HG02884 (cell line): ENCODE measurements around the gene SLF2.
"Not testable (repeated sequence)": the region's sequence is repeated elsewhere in the genome, so short reads cannot be mapped to it uniquely, and the experiment has no call there.

Experiments used
- ATAC-seq: cut with Tn5 transposase; IDR thresholded peaks from one replicate; pipeline ENCODE4 v1.9.1; 2021; ENCODE audit warnings: mild to moderate bottlenecking, moderate library complexity; ENCODE audit not compliant: unreplicated experiment

Gene SLF2

GRCh38 chr10:100945754-100946153 lies 33.0 kb downstream of the SLF2 start:
- ATAC-seq: no peak

GRCh38 chr10:100948916-100949315 lies 36.2 kb downstream of the SLF2 start:
- no peak for ATAC-seq

GRCh38 chr10:100960251-100960650 lies 47.5 kb downstream of the SLF2 start:
- ATAC-seq: no peak

GRCh38 chr10:100962351-100963080 lies 49.8 kb downstream of the SLF2 start:
- ATAC-seq: no peak

GRCh38 chr10:100963826-100964225 lies 51.1 kb downstream of the SLF2 start:
- no peak for ATAC-seq

GRCh38 chr10:100965820-100966219 lies 53.1 kb downstream of the SLF2 start:
- no peak for ATAC-seq

GRCh38 chr10:100966887-100967286 lies 54.1 kb downstream of the SLF2 start:
- ATAC-seq: no peak

- ATAC-seq: no peak
Observed at GRCh38 chr10:100967332-100967731, 54.6 kb downstream of the SLF2 start.

GRCh38 chr10:100968062-100968736 lies 55.4 kb downstream of the SLF2 start:
- ATAC-seq: no peak

GRCh38 chr10:100968863-100969186 lies 56.1 kb downstream of the SLF2 start:
- no peak for ATAC-seq

- ATAC-seq: no peak
Observed at GRCh38 chr10:100969187-100970075, 56.7 kb downstream of the SLF2 start, which contains the start of gene SEMA4G. SEMA4G (plus strand) TSS chr10:100969504; CDS start chr10:100972913, 3,409 bp downstream.

GRCh38 chr10:100970076-100970913 lies 57.5 kb downstream of the SLF2 start:
- ATAC-seq: no peak

- no peak for ATAC-seq
Observed at GRCh38 chr10:100970914-100971811, 58.4 kb downstream of the SLF2 start.

GRCh38 chr10:100972115-100972903 lies 59.5 kb downstream of the SLF2 start:
- ATAC-seq: no peak

GRCh38 chr10:100972904-100973535 lies 60.3 kb downstream of the SLF2 start:
- ATAC-seq: no peak

GRCh38 chr10:100975397-100975796 lies 62.6 kb downstream of the SLF2 start:
- ATAC-seq: not testable (repeated sequence)

- no peak for ATAC-seq
Observed at GRCh38 chr10:100976906-100977305, 64.1 kb downstream of the SLF2 start.

- no peak for ATAC-seq
Observed at GRCh38 chr10:100977436-100977835, 64.7 kb downstream of the SLF2 start.
